ENCODE results near the gene NASP. TPM values are rescaled to one million over a fixed set of nuclear protein-coding genes. Genes with fewer than 3 reads are reported as not detected.

Gene NASP
- total RNA-seq, 2 experiments from 2014 or later, result 210 to 373 TPM

- no peak overlapping the region for H3K4me2 ChIP-seq (ENCODE audit: low read length)
- H3K36me3 ChIP-seq (ENCODE audit: insufficient read depth, low read length), result peaks cover 80% of the 10 kb centered on the region
- ChIA-PET CTCF (ENCODE audit: unreplicated experiment) (no interaction called here), POLR2A (interaction anchor here (0.6 to 3.5 kb wide), 3 partner anchors 10 to 58 kb away, joined by 3 to 27 read pairs (median 10); partner anchors contain the start of gene PRDX1)
- H3K4me1 ChIP-seq (ENCODE audit: insufficient read depth, low read length, poor library complexity, severe bottlenecking), result no peaks in the 10 kb centered on the region
- no peaks in the 10 kb centered on the region for H3K9me2 ChIP-seq (ENCODE audit: insufficient read depth, low read length)
- H3K9me3 ChIP-seq (ENCODE audit: low read length), result no peaks in the 10 kb centered on the region
- no TSS peak for BruUV-seq (replicated peaks)
- H4K20me1 ChIP-seq (ENCODE audit: insufficient read depth, low read length), result no peaks in the 10 kb centered on the region
- no peak overlapping the region for H3K27ac ChIP-seq (ENCODE audit: low read depth, low read length, poor library complexity, severe bottlenecking)
- intact Hi-C loops (cut with micrococcal nuclease; ENCODE audit: unreplicated experiment), result no loop called here
- H3K79me2 ChIP-seq (ENCODE audit: insufficient read depth, low read depth, low read length), result no peaks in the 10 kb centered on the region
- H2AFZ ChIP-seq (ENCODE audit: low read length), result no peak overlapping the region
- no peak overlapping the region for H3K4me3 ChIP-seq (ENCODE audit: low read depth, low read length, poor library complexity, severe bottlenecking)
- TF ChIP-seq EZH2phosphoT487 (IDR thresholded peaks at IDR 0.05; ENCODE audit: borderline replicate concordance, low read depth, low read length), result no peak
- TF ChIP-seq, protein P1, sequence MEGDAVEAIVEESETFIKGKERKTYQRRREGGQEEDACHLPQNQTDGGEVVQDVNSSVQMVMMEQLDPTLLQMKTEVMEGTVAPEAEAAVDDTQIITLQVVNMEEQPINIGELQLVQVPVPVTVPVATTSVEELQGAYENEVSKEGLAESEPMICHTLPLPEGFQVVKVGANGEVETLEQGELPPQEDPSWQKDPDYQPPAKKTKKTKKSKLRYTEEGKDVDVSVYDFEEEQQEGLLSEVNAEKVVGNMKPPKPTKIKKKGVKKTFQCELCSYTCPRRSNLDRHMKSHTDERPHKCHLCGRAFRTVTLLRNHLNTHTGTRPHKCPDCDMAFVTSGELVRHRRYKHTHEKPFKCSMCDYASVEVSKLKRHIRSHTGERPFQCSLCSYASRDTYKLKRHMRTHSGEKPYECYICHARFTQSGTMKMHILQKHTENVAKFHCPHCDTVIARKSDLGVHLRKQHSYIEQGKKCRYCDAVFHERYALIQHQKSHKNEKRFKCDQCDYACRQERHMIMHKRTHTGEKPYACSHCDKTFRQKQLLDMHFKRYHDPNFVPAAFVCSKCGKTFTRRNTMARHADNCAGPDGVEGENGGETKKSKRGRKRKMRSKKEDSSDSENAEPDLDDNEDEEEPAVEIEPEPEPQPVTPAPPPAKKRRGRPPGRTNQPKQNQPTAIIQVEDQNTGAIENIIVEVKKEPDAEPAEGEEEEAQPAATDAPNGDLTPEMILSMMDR (conservative IDR thresholded peaks at IDR 0.05; ENCODE audit: low read length), result no peak
- DNase-seq (ENCODE audit: low spot score), result no peak
These were observed 15.9 kb upstream of the NASP start for GRCh38 chr1:45567911-45568310.

- TF ChIP-seq, protein P1 (conservative IDR thresholded peaks at IDR 0.05; ENCODE audit: low read length), result no peak
- TF ChIP-seq EZH2phosphoT487 (IDR thresholded peaks at IDR 0.05; ENCODE audit: borderline replicate concordance, low read depth, low read length), result no peak
- no TSS peak for BruUV-seq (replicated peaks)
- intact Hi-C loops (cut with micrococcal nuclease; ENCODE audit: unreplicated experiment), result no loop called here
These were observed 15.4 kb upstream of the NASP start for GRCh38 chr1:45568421-45568820.

GRCh38 chr1:45569571-45569961 is 14.3 kb upstream of the NASP start:
- H3K4me2 ChIP-seq (ENCODE audit: low read length), result no peak overlapping the region
- H3K27ac ChIP-seq (ENCODE audit: low read depth, low read length, poor library complexity, severe bottlenecking), result no peak overlapping the region
- BruUV-seq (replicated peaks), result no TSS peak
- ChIA-PET CTCF (ENCODE audit: unreplicated experiment) (interaction anchor here (0.9 to 2.3 kb wide), 5 partner anchors 10 to 229 kb away, joined by 3 to 12 read pairs (median 4); partner anchors contain the start of genes CCDC163 and MMACHC), POLR2A (interaction anchor here (0.8 to 3.5 kb wide), 5 partner anchors 9 to 70 kb away, joined by 3 to 27 read pairs (median 3); partner anchors contain the start of genes CCDC163, MMACHC and PRDX1)
- TF ChIP-seq, protein P1 (conservative IDR thresholded peaks at IDR 0.05; ENCODE audit: low read length), result no peak
- no peak for TF ChIP-seq EZH2phosphoT487 (IDR thresholded peaks at IDR 0.05; ENCODE audit: borderline replicate concordance, low read depth, low read length)
- H3K9me2 ChIP-seq (ENCODE audit: insufficient read depth, low read length), result no peaks in the 10 kb centered on the region
- no peaks in the 10 kb centered on the region for H3K4me1 ChIP-seq (ENCODE audit: insufficient read depth, low read length, poor library complexity, severe bottlenecking)
- H3K79me2 ChIP-seq (ENCODE audit: insufficient read depth, low read depth, low read length), result no peaks in the 10 kb centered on the region
- DNase-seq (ENCODE audit: low spot score), result no peak
- H4K20me1 ChIP-seq (ENCODE audit: insufficient read depth, low read length), result no peaks in the 10 kb centered on the region
- no peak overlapping the region for H3K4me3 ChIP-seq (ENCODE audit: low read depth, low read length, poor library complexity, severe bottlenecking)
- no peaks in the 10 kb centered on the region for H3K9me3 ChIP-seq (ENCODE audit: low read length)
- no peak overlapping the region for H2AFZ ChIP-seq (ENCODE audit: low read length)
- H3K36me3 ChIP-seq (ENCODE audit: insufficient read depth, low read length), result peaks cover 64% of the 10 kb centered on the region
- intact Hi-C loops (cut with micrococcal nuclease; ENCODE audit: unreplicated experiment), result no loop called here

More at GRCh38 chr1:45568421-45568820, 15.4 kb upstream of the NASP start:
- CTCF ChIA-PET (ENCODE audit: unreplicated experiment), result interaction anchor here (0.6 to 2.3 kb wide), 3 partner anchors 56 to 610 kb away, joined by 5 to 12 read pairs (median 8); partner anchors contain the start of genes CCDC163 and MMACHC
- Histone ChIP-seq H3K4me3 (ENCODE audit: low read depth, low read length, poor library complexity, severe bottlenecking) (no peak overlapping the region), H3K9me2 (ENCODE audit: insufficient read depth, low read length) (no peaks in the 10 kb centered on the region), H3K4me1 (ENCODE audit: insufficient read depth, low read length, poor library complexity, severe bottlenecking) (no peaks in the 10 kb centered on the region), H2AFZ (ENCODE audit: low read length) (no peak overlapping the region), H4K20me1 (ENCODE audit: insufficient read depth, low read length) (no peaks in the 10 kb centered on the region), H3K9me3 (ENCODE audit: low read length) (no peaks in the 10 kb centered on the region), H3K36me3 (ENCODE audit: insufficient read depth, low read length) (peaks cover 75% of the 10 kb centered on the region), H3K79me2 (ENCODE audit: insufficient read depth, low read depth, low read length) (no peaks in the 10 kb centered on the region), H3K27ac (ENCODE audit: low read depth, low read length, poor library complexity, severe bottlenecking) (no peak overlapping the region), H3K4me2 (ENCODE audit: low read length) (no peak overlapping the region)
- POLR2A ChIA-PET, result interaction anchor here (0.6 to 3.5 kb wide), 4 partner anchors 11 to 379 kb away, joined by 3 to 27 read pairs (median 8); partner anchors contain the start of gene PRDX1
- DNase-seq (ENCODE audit: low spot score), result no peak

Measured in OCI-LY7 (cell line).